HS-27A (cell line): ENCODE data around the gene RHEX.
"Not testable (repeated sequence)": the region's sequence is repeated elsewhere in the genome, so short reads cannot be mapped to it uniquely, and the experiment has no call there.

Experiments
- DNase-seq: peaks from one replicate; pipeline ENCODE4 v3.0.0-alpha.2; 2012; ENCODE audit warnings: low read depth, missing footprints

Gene RHEX

GRCh38 chr1:206052919-206053610 lies at the start of gene RHEX:
TSS of gene RHEX (plus strand) at chr1:206053173. CDS start at chr1:206097829, 44,656 bp downstream.
- DNase-seq: not testable (repeated sequence)

GRCh38 chr1:206003854-206004800 lies 48.8 kb upstream of the RHEX start:
- no peak for DNase-seq

- no peak for DNase-seq
Measured at GRCh38 chr1:206004826-206005225, 48.1 kb upstream of the RHEX start.

GRCh38 chr1:206005234-206005633 lies 47.7 kb upstream of the RHEX start:
- no peak for DNase-seq

GRCh38 chr1:206005778-206006180 lies 47.2 kb upstream of the RHEX start:
- DNase-seq: no peak

GRCh38 chr1:206006946-206007345 lies 46.0 kb upstream of the RHEX start:
- no peak for DNase-seq

- no peak for DNase-seq
Measured at GRCh38 chr1:206010060-206010459, 42.9 kb upstream of the RHEX start.

- DNase-seq: no peak
Measured at GRCh38 chr1:206011057-206011456, 41.9 kb upstream of the RHEX start.

- DNase-seq: no peak
Measured at GRCh38 chr1:206012086-206012859, 40.7 kb upstream of the RHEX start.

GRCh38 chr1:206013026-206013795 lies 39.8 kb upstream of the RHEX start:
- no peak for DNase-seq

GRCh38 chr1:206014601-206015000 lies 38.4 kb upstream of the RHEX start:
- DNase-seq: no peak

- no peak for DNase-seq
Measured at GRCh38 chr1:206015071-206015470, 37.9 kb upstream of the RHEX start.

- DNase-seq: no peak
Measured at GRCh38 chr1:206020393-206021007, 32.5 kb upstream of the RHEX start.

- no peak for DNase-seq
Measured at GRCh38 chr1:206021008-206021625, 31.9 kb upstream of the RHEX start.

- no peak for DNase-seq
Measured at GRCh38 chr1:206021626-206022365, 31.2 kb upstream of the RHEX start.

- DNase-seq: no peak
Measured at GRCh38 chr1:206022766-206023165, 30.2 kb upstream of the RHEX start.

GRCh38 chr1:206023695-206024094 lies 29.3 kb upstream of the RHEX start, which contains the start of gene CTSE:
TSS of gene CTSE (minus strand) at chr1:206023895. CDS start at chr1:206023791, 104 bp downstream.
- no peak for DNase-seq

GRCh38 chr1:206025283-206025820 lies 27.6 kb upstream of the RHEX start:
- no peak for DNase-seq

GRCh38 chr1:206029484-206029883 lies 23.5 kb upstream of the RHEX start:
- no peak for DNase-seq

GRCh38 chr1:206030191-206030590 lies 22.8 kb upstream of the RHEX start:
- no peak for DNase-seq
